SU-DHL-6 (cell line): ENCODE measurements around the gene ASB2.

Experiments
- EZH2phosphoT487 ChIP-seq: fragments of 200-600 bp; sonication (generic), shearing (Covaris generic); conservative IDR thresholded peaks from 2 replicates; pipeline ENCODE4 v1.6.1; 2018; ENCODE audit warnings: mild to moderate bottlenecking, antibody characterized with exemption, low read length, moderate library complexity, mixed read lengths
- TF ChIP-seq, protein P1 (sequence below): fragments of 200-600 bp; sonication (generic); IDR thresholded peaks from one replicate; pipeline ENCODE4 v1.5.1; 2017; ENCODE audit warnings: antibody characterized with exemption, mild to moderate bottlenecking, low read length, moderate library complexity; ENCODE audit not compliant: insufficient read depth, poor library complexity, severe bottlenecking

GRCh38 chr14:93957751-93958566 is 18.4 kb downstream of the ASB2 start:
- TF ChIP-seq, protein P1, sequence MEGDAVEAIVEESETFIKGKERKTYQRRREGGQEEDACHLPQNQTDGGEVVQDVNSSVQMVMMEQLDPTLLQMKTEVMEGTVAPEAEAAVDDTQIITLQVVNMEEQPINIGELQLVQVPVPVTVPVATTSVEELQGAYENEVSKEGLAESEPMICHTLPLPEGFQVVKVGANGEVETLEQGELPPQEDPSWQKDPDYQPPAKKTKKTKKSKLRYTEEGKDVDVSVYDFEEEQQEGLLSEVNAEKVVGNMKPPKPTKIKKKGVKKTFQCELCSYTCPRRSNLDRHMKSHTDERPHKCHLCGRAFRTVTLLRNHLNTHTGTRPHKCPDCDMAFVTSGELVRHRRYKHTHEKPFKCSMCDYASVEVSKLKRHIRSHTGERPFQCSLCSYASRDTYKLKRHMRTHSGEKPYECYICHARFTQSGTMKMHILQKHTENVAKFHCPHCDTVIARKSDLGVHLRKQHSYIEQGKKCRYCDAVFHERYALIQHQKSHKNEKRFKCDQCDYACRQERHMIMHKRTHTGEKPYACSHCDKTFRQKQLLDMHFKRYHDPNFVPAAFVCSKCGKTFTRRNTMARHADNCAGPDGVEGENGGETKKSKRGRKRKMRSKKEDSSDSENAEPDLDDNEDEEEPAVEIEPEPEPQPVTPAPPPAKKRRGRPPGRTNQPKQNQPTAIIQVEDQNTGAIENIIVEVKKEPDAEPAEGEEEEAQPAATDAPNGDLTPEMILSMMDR, result no peak
- no peak for TF ChIP-seq EZH2phosphoT487
